Common myeloid progenitor, CD34-positive (primary cell): ENCODE results near the gene PM20D1.

Experiments
- CTCF ChIA-PET: fragments of 350-600 bp; sonication (Branson Sonifier 250); formaldehyde crosslinking; loops from one replicate; lab custom pipeline; 2021; ENCODE audit warnings: antibody characterized with exemption; lab: Charles Lee
- POLR2A ChIA-PET: fragments of 350-600 bp; sonication (Branson Sonifier 250); formaldehyde crosslinking; loops from one replicate; lab custom pipeline; 2021; ENCODE audit warnings: antibody characterized with exemption; lab: Charles Lee
- DNase-seq, 3 donors: peaks; one replicate each; pipeline versions ENCODE4 v3.0.0 to v3.0.0-alpha.2; 2013
- H3K27ac ChIP-seq, 2 experiments: 1 replicate in 1 of 2; 2 replicates in 1 of 2; pipeline ENCODE4 v1.7.0; 2013; ENCODE audit warnings: inconsistent platforms in 2 of 2, low read length in 2 of 2, mild to moderate bottlenecking in 2 of 2, low read depth in 1 of 2, moderate library complexity in 1 of 2; ENCODE audit not compliant: severe bottlenecking in 2 of 2, insufficient read depth in 1 of 2, poor library complexity in 1 of 2
- H3K27me3 ChIP-seq, 5 experiments: replicated peaks in 2 of 5; 1 replicate in 3 of 5; 2 replicates in 2 of 5; pipeline versions ENCODE4 v1.6.1 to v1.7.0; 2013; ENCODE audit warnings: low read length in 4 of 5, mild to moderate bottlenecking in 2 of 5, moderate library complexity in 2 of 5, inconsistent platforms in 1 of 5; ENCODE audit not compliant: insufficient read depth in 5 of 5, control insufficient read depth in 4 of 5
- H3K36me3 ChIP-seq, 4 experiments: 1 replicate in 2 of 4; 2 replicates in 2 of 4; pipeline versions ENCODE4 v1.6.1 to v1.7.0; 2013; ENCODE audit warnings: low read length in 3 of 4, control low read depth in 1 of 4, mild to moderate bottlenecking in 1 of 4; ENCODE audit not compliant: control insufficient read depth in 4 of 4, insufficient read depth in 4 of 4
- H3K4me1 ChIP-seq, 4 experiments: 1 replicate in 3 of 4; 2 replicates in 1 of 4; pipeline versions ENCODE4 v1.6.1 to v1.7.1; 2013; ENCODE audit warnings: low read length in 3 of 4, mild to moderate bottlenecking in 3 of 4, control low read depth in 1 of 4, inconsistent platforms in 1 of 4, moderate library complexity in 1 of 4; ENCODE audit not compliant: control insufficient read depth in 4 of 4, insufficient read depth in 4 of 4; ENCODE audit errors: control extremely low read depth in 1 of 4
- H3K4me3 ChIP-seq, 7 experiments: 1 replicate in 4 of 7; 2 replicates in 3 of 7; pipeline versions ENCODE4 v1.5.1 to v1.7.0; 2013; ENCODE audit warnings: mild to moderate bottlenecking in 7 of 7, low read length in 6 of 7, moderate library complexity in 6 of 7, inconsistent platforms in 2 of 7, low read depth in 2 of 7, control low read depth in 1 of 7; ENCODE audit not compliant: insufficient read depth in 4 of 7, control insufficient read depth in 1 of 7; ENCODE audit errors: extremely low read depth in 1 of 7
- H3K9me3 ChIP-seq, 5 experiments: 1 replicate in 4 of 5; 2 replicates in 1 of 5; pipeline versions ENCODE4 v1.6.1 to v1.7.1; 2013; ENCODE audit warnings: low read length in 4 of 5, mild to moderate bottlenecking in 2 of 5, inconsistent platforms in 1 of 5, low read depth in 1 of 5, moderate library complexity in 1 of 5; ENCODE audit not compliant: control insufficient read depth in 4 of 5, insufficient read depth in 2 of 5; ENCODE audit errors: control extremely low read depth in 1 of 5
- WGBS: methylation state at CpG from one replicate; pipeline ENCODE4 v1.1.5; 2013; ENCODE audit not compliant: insufficient coverage; 5-methylcytosine and 5-hydroxymethylcytosine counted together

The PM20D1 gene

DNA sequence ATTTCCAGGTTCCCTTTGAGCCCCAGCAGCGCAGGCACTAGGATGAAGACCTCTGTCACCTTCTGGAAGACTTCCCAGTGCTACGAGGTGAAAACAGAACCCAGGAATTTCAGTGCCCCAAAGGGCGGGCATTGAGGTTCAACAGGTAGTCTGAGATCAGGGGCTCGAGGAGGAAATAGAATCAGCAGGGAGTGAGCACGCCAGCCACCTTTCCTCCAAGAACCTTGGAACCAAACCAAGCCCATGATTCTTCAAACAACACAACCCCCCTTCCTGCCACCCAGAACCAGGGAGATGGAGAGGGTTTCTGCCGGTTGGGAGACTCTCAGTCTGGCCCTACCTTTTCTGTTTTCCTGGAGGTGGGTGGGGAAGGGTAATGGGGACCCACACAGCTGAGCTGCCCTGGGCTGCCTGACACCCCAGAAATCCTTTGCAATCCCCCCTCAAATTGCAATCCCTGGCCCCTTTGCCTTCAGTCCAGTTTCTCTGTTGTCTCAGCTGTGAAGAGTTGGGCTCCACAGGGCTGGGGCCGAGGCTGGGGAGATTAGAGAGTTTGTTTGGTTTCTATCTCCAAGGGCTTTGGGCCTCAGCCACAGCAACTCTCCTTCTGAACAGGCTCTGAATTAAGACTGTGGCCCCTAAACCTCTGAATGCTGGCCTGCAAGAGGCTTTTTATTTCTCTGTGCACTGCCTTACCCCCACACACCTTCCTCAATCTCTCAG lies 48.8 kb downstream of the PM20D1 start:
- H3K4me3 ChIP-seq: no peak overlapping the region
- peaks cover 5 to 46% (median 19%) of the 10 kb centered on the region in 4 experiments for H3K36me3 ChIP-seq
- no peak overlapping the region for H3K27ac ChIP-seq
- DNase-seq: no peak
- WGBS: 100% methylated on average over 3 of the region's 7 CpGs
- H3K4me1 ChIP-seq: peaks cover 0 to 8% (median 0%) of the 10 kb centered on the region in 4 experiments
- no peaks in the 10 kb centered on the region for H3K9me3 ChIP-seq
- POLR2A ChIA-PET: no interaction called here
- H3K27me3 ChIP-seq: no peaks in the 10 kb centered on the region
- CTCF ChIA-PET: interaction anchor here (0.9 to 1.7 kb wide), 3 partner anchors 10 to 176 kb away, joined by 3 to 6 read pairs (median 6); no protein-coding TSS in a partner anchor

DNA sequence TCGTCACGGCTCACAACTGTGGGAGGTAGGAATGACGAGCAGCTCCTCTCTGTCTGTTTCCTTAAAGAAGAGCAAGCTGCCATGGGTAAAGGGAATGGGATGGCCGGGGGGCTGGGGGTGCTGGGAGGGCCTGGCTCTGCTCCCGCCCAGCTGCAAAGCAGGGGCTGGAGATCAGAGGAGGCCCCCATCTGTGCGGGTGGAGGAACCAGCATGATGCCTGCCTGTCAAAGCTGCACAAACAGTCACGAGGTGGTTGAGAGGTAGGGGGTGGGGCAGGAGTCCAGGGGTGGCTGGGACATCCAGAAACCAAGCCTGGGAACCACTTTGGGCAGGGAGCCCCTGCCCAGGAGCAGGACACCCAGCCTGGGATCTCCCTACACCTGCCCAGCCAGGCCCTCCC lies 49.5 kb downstream of the PM20D1 start:
- Histone ChIP-seq H3K27ac (no peak overlapping the region), H3K27me3 (no peaks in the 10 kb centered on the region), H3K4me1 (peaks cover 0 to 3% (median 0%) of the 10 kb centered on the region in 4 experiments), H3K9me3 (no peaks in the 10 kb centered on the region), H3K4me3 (no peak overlapping the region), H3K36me3 (peaks cover 5 to 53% (median 24%) of the 10 kb centered on the region in 4 experiments)
- ChIA-PET CTCF (interaction anchor here (1.1 to 1.7 kb wide), 3 partner anchors 9 to 177 kb away, joined by 4 to 6 read pairs (median 6); no protein-coding TSS in a partner anchor), POLR2A (no interaction called here)
- 98% methylated on average over 6 of the region's 7 CpGs for WGBS
- no peak for DNase-seq

DNA sequence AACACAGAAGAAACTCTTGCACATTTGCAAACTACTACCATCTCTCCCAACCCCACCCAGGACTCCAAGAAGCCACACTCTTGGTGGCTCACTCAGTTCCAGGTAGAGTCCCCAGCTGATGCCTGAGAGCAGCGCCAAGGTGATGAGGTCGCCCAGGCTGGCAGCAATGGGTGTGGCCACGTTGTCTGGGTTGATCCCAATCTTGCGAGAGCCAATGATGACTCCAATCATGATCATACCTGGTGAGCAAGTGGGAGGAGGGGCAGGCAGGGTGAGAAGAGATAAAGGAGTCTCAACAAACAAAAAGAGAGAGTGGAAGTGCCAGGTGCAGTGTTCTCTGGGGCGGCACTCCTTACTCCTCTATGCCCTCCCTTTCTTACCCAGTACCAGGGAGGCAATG lies 51.4 kb downstream of the PM20D1 start:
- peaks cover 9 to 67% (median 30%) of the 10 kb centered on the region in 4 experiments for H3K36me3 ChIP-seq
- no peaks in the 10 kb centered on the region for H3K27me3 ChIP-seq
- WGBS: 82% methylated on average over 5 of the region's 5 CpGs
- CTCF ChIA-PET: no interaction called here
- no peak overlapping the region for H3K4me3 ChIP-seq
- H3K9me3 ChIP-seq: no peaks in the 10 kb centered on the region
- no peak overlapping the region for H3K27ac ChIP-seq
- POLR2A ChIA-PET: no interaction called here
- DNase-seq: no peak
- no peaks in the 10 kb centered on the region for H3K4me1 ChIP-seq

DNA sequence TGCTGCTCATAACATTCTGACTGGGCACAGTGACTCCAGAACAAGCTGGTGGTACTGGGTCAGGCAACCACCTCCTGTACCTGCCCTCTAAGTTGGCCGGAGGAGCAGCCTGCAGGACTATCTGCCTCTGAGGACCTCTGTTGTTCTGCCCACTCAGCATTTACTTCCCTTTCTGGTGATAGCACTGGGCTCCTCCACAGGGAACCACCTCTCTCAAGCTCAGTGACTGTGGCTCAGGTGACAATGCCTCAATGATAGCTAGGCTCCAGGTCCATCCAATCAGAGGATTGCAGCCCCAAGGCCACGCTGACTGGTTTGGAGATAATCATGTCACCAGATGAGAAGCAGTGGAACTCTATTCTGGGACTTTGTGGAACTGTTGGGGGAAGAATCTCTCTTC lies 52.8 kb downstream of the PM20D1 start:
- H3K9me3 ChIP-seq: no peaks in the 10 kb centered on the region
- no peaks in the 10 kb centered on the region for H3K4me1 ChIP-seq
- DNase-seq: no peak
- peaks cover 9 to 75% (median 30%) of the 10 kb centered on the region in 4 experiments for H3K36me3 ChIP-seq
- no peak overlapping the region for H3K4me3 ChIP-seq
- POLR2A ChIA-PET: interaction anchor here (0.6 kb wide), 1 partner anchor 313 kb away, joined by 3 read pairs; no protein-coding TSS in a partner anchor
- no peak overlapping the region for H3K27ac ChIP-seq
- CTCF ChIA-PET: interaction anchor here (0.6 to 10.6 kb wide), 5 partner anchors 9 to 184 kb away, joined by 3 to 173 read pairs (median 3); no protein-coding TSS in a partner anchor
- WGBS: 95% methylated on average over 2 of the region's 2 CpGs
- no peaks in the 10 kb centered on the region for H3K27me3 ChIP-seq

DNA sequence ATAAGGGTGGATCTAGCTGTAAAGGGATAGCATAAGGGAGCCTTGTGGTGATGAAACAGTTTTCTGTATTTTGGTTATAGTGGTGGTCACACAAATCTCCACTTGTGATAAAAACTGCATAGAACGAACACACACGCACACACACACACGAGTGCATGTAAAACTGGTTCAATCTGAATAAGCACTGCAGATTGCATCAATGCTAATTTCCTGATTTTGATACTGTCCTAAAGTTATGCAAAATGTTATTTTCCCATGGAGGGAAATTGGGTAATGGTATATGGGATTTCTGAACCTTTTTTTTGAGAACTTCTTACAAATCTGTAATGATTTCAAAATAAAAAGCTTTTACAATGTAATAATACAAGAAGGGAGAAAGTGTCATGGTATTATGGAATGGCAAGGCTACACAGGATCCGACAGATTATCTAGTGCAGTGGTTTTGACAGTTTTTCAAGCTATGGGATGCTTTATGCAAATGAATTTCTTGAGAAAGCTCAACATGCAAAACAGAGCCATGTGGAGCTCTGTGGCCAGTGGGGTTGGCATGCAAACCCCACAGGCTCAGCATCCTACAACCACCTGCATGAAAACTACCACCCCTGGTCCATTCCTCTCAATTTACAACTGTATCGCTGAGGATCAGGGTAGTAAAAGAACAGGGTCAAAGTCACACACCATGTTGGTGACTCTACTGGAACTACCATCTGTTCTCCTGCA lies 55.8 kb downstream of the PM20D1 start:
- POLR2A ChIA-PET: no interaction called here
- peaks cover 12 to 72% (median 29%) of the 10 kb centered on the region in 4 experiments for H3K36me3 ChIP-seq
- DNase-seq: no peak
- no peak overlapping the region for H3K27ac ChIP-seq
- WGBS: 90% methylated on average over 2 of the region's 5 CpGs
- H3K9me3 ChIP-seq: no peaks in the 10 kb centered on the region
- H3K4me1 ChIP-seq: no peaks in the 10 kb centered on the region
- CTCF ChIA-PET: interaction anchor here (0.7 to 10.6 kb wide), 14 partner anchors 11 to 187 kb away, joined by 3 to 173 read pairs (median 6); partner anchors contain the start of gene PM20D1
- no peak overlapping the region for H3K4me3 ChIP-seq
- no peaks in the 10 kb centered on the region for H3K27me3 ChIP-seq

DNA sequence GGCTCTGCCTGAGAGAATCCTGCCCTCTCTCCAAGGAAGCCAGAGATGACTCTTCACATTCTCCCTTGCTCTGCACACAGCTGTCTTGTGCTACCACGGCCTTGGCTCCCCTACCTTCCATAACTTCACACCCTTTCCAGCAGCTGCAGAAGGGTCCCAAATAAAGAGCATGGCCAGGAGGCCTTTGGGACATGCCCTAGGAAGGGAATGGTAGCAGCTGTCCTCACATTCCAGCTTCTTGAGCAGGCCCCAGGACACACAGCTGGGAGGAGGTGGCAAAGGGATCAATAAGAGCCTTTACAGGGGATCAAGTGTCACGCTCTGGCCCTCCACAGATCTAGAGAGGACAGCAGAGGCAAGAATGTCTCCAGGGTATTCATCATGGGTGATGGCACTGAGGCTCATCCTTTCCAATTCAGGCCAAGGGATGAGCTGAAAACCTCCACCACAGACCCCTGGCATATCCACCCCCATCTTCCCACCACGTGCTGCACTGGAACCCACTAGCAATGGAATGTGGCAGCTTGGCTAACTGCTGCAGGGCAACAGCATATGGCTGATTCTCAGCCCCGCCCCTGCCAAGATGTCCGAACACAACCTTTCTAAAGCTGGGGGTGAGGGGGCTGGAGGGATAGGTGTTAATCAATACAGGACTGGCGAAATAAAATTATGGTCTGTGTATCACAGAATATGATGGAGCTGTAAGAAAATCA lies 56.8 kb downstream of the PM20D1 start:
- Histone ChIP-seq H3K9me3 (no peaks in the 10 kb centered on the region), H3K27ac (no peak overlapping the region), H3K27me3 (no peaks in the 10 kb centered on the region), H3K4me1 (no peaks in the 10 kb centered on the region), H3K4me3 (no peak overlapping the region), H3K36me3 (peaks cover 9 to 62% (median 23%) of the 10 kb centered on the region in 4 experiments)
- CTCF ChIA-PET: interaction anchor here (0.7 to 10.6 kb wide), 14 partner anchors 11 to 188 kb away, joined by 3 to 173 read pairs (median 10); partner anchors contain the start of gene PM20D1
- POLR2A ChIA-PET: no interaction called here
- 94% methylated on average over 6 of the region's 6 CpGs for WGBS
- no peak for DNase-seq
